Measurements from ENCODE around the gene REV1. TPM values are rescaled to one million over a fixed set of nuclear protein-coding genes. Genes with fewer than 3 reads are reported as not detected.

Gene REV1
- polyA plus RNA-seq, 1 experiment = 17.9 TPM

- POLR2A ChIA-PET = no interaction called here
- CTCF ChIA-PET = no interaction called here
- Histone ChIP-seq H3K36me3 (ENCODE audit: control insufficient read depth, insufficient read depth, low read length) (no peaks in the 10 kb centered on the region), H3K27me3 (ENCODE audit: control insufficient read depth, insufficient read depth, low read length) (no peaks in the 10 kb centered on the region), H3K4me3 (ENCODE audit: low read depth, low read length) (no peak overlapping the region)
- no peak for DNase-seq (ENCODE audit: low read depth)
- no peak for TF ChIP-seq CTCF (IDR thresholded peaks at IDR 0.05; ENCODE audit: insufficient read depth, low read depth, low read length)
Measured at GRCh38 chr2:99389946-99390345, 99.9 kb downstream of the REV1 start.

GRCh38 chr2:99389371-99389770 is 100.4 kb downstream of the REV1 start:
- Histone ChIP-seq H3K36me3 (ENCODE audit: control insufficient read depth, insufficient read depth, low read length) (no peaks in the 10 kb centered on the region), H3K27me3 (ENCODE audit: control insufficient read depth, insufficient read depth, low read length) (no peaks in the 10 kb centered on the region), H3K4me3 (ENCODE audit: low read depth, low read length) (no peak overlapping the region)
- DNase-seq (ENCODE audit: low read depth) = peak; percentile 55
- no peak for TF ChIP-seq CTCF (IDR thresholded peaks at IDR 0.05; ENCODE audit: insufficient read depth, low read depth, low read length)
- ChIA-PET CTCF (no interaction called here), POLR2A (interaction anchor here (0.6 kb wide), 1 partner anchor 336 kb away, joined by 3 read pairs; no protein-coding TSS in a partner anchor)

GRCh38 chr2:99388892-99389291 is 100.9 kb downstream of the REV1 start:
- TF ChIP-seq CTCF (IDR thresholded peaks at IDR 0.05; ENCODE audit: insufficient read depth, low read depth, low read length) = no peak
- ChIA-PET CTCF (no interaction called here), POLR2A (interaction anchor here (0.6 kb wide), 1 partner anchor 337 kb away, joined by 3 read pairs; no protein-coding TSS in a partner anchor)
- no peak for DNase-seq (ENCODE audit: low read depth)
- no peaks in the 10 kb centered on the region for H3K36me3 ChIP-seq (ENCODE audit: control insufficient read depth, insufficient read depth, low read length)
- no peaks in the 10 kb centered on the region for H3K27me3 ChIP-seq (ENCODE audit: control insufficient read depth, insufficient read depth, low read length)
- H3K4me3 ChIP-seq (ENCODE audit: low read depth, low read length) = no peak overlapping the region

GRCh38 chr2:99386011-99386410 is 103.8 kb downstream of the REV1 start:
- POLR2A ChIA-PET = no interaction called here
- CTCF ChIA-PET = no interaction called here
- TF ChIP-seq CTCF (IDR thresholded peaks at IDR 0.05; ENCODE audit: insufficient read depth, low read depth, low read length) = no peak
- no peak for DNase-seq (ENCODE audit: low read depth)
- no peak overlapping the region for H3K4me3 ChIP-seq (ENCODE audit: low read depth, low read length)
- H3K36me3 ChIP-seq (ENCODE audit: control insufficient read depth, insufficient read depth, low read length) = no peaks in the 10 kb centered on the region; the same call in 1 of the 2 replicates
- no peaks in the 10 kb centered on the region for H3K27me3 ChIP-seq (ENCODE audit: control insufficient read depth, insufficient read depth, low read length)

GRCh38 chr2:99382143-99382542 is 107.7 kb downstream of the REV1 start:
- no peaks in the 10 kb centered on the region for H3K27me3 ChIP-seq (ENCODE audit: control insufficient read depth, insufficient read depth, low read length)
- H3K36me3 ChIP-seq (ENCODE audit: control insufficient read depth, insufficient read depth, low read length) = no peaks in the 10 kb centered on the region; the same call in none of the 2 replicates
- POLR2A ChIA-PET = no interaction called here
- H3K4me3 ChIP-seq (ENCODE audit: low read depth, low read length) = no peak overlapping the region
- CTCF ChIA-PET = interaction anchor here (1.8 kb wide), 1 partner anchor 12 kb away, joined by 7 read pairs; no protein-coding TSS in a partner anchor
- TF ChIP-seq CTCF (IDR thresholded peaks at IDR 0.05; ENCODE audit: insufficient read depth, low read depth, low read length) = no peak
- DNase-seq (ENCODE audit: low read depth) = no peak

Measured in BJ (cell line).